A172 (cell line): Measurements from ENCODE around the gene GPS1. TPM values are rescaled to one million over a fixed set of nuclear protein-coding genes. Genes with fewer than 3 reads are reported as not detected.

ENCODE experiments used
- DNase-seq: peaks from one replicate; pipeline ENCODE4 v3.0.0-alpha.2; 2015; ENCODE audit warnings: low spot score
- total RNA-seq: library from RNA; depleted of rRNA; stranded (reverse); fragments of >200 nt; shearing (Covaris generic); gene quantifications from 2 replicates; pipeline ENCODE4 v1.2.3, GENCODE V29; 2014; rRNA removed

The GPS1 gene
- 185 and 187 TPM in 2 replicates for total RNA-seq

DNA sequence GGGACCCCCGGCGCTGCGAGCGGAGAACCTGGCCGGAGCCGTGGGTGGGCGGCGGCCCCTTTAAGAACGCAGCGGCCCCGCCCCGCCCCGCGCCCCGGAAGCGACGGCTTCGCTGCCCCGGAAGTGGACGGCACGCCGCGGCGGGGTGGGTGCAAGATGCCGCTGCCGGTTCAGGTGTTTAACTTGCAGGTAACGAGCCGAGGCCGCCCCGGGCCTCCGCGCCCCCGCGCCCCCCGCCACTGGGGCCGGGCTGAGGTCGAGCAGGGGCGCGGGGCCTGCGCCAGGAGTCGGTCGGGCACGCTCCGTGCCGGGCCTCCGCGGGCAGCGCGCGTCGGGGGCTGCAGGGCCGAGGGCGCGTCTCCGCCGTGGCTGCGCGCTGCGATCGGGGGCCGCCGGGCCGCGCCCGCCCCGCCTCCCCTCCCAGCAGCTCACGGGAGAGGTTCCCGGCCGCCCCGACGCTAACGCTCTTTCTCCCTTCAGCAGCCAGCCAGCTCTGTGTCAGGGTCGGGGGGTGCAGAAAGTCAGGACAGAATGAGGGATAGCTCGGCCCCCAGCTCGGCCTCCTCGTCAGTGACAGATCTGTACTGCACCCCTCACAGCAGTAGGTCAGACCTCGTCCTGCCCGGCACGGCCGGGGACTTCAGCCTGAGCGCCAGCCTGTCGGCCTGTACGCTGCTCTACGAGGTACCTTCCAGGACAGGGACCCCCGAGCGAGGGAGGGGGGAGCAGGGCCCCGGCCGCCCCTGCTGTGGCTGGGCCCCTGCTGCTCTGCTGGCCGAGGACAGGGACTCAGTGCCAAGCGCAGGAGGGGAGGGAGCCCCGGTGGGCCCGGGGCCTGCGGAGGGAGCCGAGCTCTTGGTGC is at the start of gene GPS1, which contains the start of gene RFNG:
Gene GPS1 (plus strand): TSS at position 123 of the 862 bp plus-strand sequence. CDS start 34 bp downstream, at position 157.
Gene RFNG (minus strand): TSS at position 36 of the 862 bp plus-strand sequence. CDS start 45 bp downstream, outside the sequence.
- DNase-seq = peak; percentile 26

DNA sequence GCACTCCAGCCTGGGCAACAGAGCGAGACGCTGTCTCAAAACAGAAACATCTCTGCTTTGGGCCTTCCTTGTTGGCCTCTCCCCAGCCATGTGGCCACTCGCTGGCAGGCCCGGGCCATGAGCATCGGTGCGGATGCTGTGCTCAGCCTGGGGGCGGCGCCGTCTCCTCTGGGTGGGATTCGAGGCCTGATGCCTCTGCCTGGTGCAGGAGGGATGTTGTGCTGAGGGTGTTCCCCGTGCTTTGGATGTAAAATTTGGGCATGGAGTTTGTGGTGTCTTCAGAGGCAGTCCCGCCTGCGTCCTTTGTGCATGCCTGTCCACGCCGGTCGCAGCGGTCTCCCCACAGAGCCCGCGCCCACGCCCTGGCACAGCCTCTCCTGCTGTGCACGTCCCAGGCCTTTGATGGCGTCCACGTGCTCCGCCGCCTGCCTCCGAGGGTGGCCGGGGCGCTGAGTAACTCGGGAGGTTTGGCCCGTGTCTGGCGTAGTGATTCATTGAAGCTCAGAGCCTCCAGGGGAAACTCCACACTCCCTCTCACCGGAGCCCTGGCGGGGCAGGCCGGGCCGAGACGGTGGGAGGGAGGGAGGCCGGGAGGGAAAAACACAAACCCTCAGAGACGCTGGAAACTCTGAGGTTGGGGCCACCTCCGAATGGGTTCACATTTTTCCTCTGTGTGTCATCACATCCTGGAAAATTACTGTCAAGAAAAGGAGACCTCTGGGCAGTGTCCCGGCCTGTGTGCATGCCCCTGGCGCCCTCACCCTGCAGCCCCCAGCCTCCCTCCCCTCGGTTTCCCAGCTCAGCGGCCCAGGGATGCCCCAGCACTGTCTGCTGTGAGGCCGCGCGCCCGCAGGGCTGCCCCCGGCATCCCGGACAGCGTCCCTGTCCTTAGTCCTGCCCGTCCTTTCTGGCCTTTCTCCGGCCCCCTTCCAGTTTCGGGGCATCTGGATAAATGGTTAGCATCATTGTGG is 48.0 kb upstream of the GPS1 start:
- peak; percentile 94 for DNase-seq

DNA sequence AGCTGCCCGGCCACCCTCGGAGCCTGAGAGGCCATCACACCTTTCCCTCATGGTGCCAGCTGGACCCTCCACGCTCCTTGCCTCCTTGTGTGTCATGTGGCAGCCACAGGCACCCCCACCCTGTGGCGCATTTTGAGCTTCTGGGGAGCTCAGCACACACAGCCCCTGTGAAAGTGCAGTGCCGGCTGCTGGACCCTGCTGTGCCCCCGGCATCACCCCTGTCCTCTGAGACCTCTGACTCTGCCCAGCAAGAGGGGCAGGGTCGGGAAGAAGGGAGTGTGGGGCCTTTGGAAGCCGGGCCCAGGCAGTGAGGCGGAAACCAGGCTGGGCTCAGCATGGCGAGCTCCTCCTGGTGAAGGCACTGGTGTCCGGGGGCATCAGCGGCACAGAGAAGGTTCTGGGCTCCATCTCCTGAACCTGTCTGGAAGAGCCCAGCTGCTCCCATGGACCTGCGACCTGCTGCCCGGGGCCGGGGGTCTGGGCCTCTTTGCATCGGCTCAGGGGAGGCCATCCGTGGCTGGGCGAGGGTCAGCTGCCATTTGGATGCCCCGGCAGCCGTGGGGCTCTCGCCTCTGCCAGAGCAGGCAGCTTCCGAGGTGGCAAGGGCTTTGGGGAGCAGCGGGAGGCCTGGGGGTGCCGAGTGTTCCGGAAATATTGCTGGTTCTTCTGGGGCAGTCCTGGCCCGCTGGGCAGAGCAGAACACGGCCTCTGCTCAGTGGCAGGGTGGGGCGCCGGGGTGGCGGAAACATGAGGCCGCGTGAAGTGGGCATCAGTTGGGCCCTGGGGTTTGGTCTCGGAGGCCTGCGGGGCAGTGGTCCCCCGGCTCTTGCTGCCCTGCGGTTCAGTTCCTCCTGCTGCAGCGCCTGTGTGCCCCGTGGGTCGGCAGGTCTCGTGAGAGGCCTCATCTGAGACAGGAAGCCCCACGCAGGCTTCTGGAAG is 46.9 kb upstream of the GPS1 start:
- no peak for DNase-seq

DNA sequence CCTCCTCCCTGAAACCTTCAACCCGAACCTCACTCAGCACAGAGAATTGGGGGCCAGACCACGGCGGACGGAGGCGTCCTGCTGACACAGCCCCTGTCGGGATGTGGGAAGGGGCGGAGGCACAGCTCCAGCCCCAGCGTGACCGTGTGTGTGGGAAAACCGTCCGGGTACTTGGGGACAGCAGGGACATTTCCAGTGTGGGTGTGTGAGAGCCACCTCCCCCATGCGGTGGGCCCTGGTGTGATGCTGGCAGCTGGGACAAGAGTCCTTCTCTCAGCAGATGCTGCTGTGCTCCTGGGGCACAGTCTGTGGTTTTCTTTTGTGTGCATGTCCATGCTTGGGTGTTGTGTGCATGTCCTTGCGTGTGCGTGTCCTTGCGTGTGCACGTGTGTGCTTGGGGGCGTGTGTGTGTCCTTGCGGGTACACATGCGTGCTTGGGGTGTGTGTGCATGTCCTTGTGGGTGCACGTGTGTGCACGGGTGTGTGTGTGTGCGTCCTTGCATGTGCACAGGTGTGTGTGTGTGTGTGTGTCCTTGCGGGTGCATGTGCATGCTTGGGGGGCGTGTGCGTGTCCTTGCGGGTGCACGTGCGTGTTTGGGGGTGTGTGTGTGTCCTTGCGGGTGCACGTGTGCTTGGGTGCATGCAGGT is 45.9 kb upstream of the GPS1 start:
- no peak for DNase-seq

DNA sequence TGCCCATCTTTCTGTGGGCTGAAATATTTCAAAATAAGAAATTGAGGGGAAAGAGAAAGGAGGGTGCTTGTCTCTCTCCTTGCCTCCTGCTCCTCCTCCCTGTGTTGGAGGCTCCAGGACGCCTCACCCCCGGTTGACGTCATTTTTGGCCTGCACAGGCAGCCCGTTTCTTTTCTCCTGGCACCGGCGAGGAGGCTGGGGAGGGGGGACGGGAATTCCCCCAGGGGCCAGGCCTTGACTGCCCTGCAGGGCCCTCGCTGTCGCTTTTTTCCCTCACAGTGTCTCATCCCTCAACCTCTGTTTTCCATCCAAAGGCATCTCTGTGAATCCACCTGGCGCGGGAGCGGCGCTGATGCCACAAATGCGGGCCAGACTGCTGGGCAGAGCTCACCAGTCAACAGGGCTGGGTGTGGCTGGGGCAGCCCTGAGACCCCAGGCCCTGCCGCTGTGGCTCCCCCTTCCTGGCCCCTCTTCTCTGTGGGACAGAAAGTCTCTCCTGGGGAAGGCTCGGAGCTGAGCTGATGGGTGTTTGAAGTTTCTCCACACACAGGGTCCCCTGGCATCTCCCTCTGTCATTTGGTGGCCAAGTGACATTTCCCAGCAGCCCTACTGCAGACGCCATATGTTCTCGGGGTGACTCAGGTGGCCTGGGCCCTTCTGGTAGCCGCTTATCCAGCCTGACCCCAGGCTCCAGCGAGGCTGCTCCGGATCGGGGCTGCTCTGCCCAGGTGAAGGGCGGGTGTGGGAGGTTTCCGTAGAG is 45.0 kb upstream of the GPS1 start:
- DNase-seq = peak; percentile 67

DNA sequence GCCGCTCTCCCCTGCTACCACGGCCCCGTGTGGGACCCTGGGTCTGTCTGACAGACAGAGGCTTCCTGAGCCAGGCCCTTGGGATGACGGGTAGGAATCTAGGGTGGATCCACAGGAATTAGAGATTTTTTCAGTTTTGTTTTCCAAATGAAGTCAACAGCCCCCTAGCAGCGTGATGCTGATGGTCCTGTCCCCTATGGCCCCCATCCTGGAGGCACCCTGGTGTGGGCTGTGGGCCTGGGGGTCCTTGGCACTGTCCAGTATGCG is 44.5 kb upstream of the GPS1 start:
- DNase-seq = no peak

DNA sequence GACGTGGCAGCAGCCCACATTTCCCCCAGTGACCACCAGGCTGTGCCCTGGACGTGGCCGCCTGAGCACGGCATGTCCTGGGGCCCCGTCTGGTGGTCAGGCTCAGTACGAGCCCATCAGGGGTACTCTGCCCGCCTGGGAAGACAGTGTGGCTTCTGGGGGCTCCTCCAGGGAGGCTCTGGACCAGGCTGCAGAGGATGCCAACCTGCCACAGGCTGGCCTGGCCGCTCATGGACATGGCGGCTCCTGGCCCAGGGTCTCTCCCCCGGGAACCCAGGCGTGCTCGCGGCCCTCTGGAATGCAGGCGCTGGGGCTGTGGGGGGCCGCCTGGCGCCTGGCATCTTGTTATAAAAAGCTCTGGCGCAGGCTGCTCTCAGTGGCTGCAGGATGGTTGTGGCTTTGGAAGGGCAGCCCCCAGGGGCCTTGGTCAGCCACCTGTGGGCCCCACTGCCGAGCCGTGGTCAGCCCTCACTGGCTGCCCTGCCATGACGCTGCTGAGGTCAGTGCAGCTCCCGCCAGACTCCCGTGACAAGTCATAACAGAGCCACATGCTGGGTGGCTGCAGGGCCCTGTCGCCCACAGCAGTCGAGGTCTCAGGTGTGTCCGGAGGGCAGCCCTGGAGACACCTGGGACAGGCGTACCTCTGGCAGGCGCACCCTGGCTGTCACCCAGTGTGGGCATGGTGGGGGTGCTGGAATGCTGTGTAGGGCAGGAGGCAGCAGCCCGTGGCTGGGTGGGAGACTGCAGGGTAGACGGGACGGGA is 44.0 kb upstream of the GPS1 start:
- DNase-seq = peak; percentile 69

DNA sequence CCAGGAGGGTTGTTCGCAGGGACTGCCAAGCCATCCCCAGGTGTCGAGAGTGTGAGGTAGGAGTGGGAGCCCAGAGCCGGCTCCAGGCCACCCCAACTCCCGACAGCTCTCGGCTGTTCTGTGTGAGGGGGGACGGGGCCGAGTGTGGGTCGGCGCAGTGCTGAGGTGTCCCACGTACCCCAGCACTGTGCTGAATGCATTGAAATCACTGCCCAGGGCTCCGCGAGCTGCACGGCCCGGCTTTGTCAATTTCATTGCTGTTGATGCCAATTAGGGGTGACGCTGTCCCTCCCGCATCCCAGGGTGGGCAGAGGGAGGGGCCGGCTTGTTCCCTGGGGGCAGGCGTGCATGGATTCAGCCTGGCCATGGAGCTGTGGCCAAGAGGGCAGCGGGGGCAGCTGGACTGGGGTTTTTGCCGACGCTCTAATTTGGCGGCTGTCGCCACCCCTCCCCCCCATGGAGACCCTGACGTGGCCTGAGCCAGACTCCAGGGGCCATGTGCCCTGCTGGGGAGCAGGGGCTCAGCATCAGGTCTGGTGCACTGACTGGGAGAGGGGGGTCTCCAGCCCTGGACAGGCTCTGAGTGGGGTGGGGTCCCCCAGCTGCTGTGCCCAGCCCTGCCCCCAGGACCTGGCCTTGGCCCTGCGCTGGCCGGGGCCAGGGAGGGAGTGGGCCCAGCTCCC is 43.3 kb upstream of the GPS1 start:
- no peak for DNase-seq

DNA sequence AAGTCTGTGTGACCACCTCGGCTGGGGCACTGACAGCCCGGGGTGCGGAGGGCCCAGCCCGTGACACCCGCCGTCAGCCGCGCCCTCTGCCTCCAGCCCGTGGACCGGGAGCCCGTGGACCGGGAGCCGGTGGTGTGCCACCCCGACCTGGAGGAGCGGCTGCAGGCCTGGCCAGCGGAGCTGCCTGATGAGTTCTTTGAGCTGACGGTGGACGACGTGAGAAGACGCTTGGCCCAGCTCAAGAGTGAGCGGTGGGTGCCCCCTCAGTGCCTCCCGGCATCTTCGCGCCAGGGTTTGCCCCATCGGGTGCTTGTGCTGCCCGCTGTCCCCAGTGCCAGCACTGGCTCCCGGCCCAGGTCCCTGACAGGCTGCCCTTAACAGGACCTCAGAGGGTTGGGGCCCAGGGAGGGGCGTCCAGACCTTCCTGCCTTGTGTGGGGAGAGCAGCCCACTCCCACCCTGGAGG is 42.7 kb upstream of the GPS1 start:
- no peak for DNase-seq

DNA sequence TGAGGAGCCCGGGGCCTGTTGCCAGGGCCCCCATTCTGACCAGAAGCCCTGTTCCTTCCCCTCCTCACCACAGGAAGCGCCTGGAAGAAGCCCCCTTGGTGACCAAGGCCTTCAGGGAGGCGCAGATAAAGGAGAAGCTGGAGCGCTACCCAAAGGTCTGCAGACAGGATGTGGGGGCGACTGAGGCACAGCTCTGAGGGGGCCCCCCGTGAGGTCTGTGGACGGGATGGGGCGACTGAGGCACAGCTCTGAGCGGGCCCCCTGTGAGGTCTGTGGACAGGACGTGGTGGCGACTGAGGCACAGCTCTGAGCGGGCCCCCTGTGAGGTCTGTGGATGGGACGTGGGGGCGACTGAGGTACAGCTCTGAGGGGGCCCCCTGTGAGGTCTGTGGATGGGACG is 42.3 kb upstream of the GPS1 start:
- no peak for DNase-seq

DNA sequence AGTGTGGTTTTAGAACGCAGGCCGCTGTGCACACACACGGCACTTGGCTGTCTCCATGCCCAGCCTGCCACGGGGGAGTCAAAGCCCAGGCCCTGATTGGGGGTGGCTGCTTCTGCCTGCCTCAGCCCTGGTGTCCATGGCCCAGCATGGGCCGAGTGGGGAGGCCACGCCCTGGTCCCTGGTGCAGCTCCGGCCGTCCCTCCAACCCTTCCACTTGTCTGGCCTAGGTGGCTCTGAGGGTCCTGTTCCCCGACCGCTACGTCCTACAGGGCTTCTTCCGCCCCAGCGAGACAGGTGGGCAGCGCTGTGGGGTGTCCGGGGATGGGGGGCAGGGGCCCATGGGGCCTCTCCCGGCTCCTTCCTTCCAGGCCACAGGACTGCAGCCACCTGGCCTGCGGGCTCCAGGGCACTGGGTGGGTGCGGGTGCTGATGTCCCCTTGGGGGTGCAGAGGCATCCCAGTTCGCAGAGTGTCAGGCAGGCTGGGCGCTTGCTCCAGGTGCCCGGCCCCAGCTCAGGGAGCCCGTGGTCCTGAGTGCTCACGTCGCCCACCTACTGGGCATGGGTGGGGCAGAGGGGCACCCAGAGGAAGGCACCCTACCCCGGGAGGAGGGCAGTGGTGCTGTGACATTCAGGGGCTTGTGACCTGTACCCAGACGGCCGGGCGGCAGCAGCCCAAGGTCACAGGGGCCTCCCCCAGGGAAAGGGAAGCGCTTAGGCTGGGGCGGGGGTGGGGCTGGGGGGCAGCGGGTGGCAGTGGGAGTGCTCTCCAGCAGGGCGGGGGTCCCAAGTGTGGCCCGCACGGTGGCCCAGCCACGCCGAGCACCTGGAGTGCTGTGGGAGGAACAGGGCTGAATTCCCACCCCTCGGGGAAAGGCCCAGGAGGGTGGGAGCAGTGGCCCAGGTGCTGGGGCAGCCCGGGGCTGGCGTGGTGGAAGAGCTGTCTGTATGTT is 40.8 kb upstream of the GPS1 start:
- no peak for DNase-seq

DNA sequence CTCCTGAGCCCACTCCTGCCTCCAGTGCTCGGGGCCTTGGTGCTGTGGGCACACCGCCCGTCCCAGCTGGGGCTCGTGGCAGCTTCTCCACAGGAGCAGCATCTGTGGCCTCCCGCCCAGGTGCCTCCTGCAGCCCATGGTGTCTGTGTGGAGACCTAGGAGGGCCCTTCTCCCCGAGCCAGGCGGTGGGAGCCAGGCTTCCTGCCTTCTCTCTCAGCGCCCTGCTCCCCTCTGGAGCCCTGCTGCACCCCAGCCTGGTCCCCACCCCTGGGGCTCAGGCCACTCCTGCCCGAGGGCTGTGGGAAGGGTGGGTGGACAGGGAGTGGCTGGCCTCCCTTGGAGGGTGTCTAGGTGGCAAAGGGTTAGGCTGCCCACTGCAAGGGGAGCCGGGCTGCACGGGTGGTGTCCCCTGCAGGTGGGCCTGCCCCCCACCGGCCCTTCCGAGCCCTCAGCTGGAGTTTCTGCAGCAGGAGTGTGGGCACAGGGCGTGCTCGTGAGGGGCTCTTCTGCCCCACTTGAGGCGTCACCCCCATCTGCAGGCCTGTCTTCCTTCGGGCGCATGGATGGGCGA is 40.0 kb upstream of the GPS1 start:
- no peak for DNase-seq

DNA sequence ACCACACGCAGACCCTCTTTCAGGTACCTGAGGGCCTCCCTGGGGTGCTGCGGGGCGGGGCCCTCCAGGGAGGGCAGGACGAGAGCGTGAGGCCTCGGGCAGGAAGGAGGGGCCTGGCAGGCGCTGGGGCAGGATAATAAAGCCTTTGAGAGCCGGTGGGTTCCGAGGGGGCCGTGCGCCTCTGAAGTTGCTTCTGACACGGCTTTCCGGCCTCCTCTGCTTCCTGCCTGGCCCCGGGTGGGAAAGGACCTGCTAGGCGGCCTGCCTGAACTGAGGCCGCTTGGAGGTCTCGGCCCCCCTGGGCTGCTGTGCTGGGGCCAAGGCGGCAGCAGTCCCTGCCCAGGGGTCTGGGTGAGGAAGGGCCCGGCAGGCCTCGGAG is 39.4 kb upstream of the GPS1 start:
- DNase-seq = no peak

DNA sequence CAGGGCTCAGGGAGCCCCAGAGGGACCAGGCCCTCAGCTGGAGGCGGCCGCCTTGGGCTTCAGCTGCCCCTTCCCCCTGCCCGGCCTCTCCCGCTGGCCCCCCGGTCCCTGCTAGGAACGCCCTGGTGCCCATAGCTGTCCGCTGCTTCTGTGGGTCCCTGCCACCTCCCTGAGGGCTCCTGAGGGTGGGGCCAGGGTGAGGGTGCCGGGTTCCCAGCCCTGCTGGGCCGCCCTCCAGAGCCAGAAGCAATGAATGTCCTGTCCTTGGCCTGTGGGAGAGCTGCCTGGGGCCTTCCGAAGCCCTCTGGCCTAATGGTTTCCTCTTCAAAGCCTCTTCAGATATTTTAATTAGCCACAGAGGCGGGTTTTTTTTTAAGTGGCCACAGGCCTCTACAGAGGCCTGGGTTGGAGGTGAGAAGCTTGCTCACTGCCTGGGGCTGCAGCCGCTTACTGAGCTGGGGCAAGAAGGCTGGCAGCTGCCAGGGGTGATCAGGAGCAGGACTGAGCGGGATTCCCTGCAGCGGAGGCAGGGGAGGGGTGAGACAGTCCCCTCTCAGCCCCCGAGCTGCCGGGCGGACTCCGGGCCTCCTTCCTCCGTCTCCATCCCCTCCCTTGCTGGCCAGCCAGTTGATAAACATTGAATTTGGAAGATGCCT is 38.9 kb upstream of the GPS1 start:
- no peak for DNase-seq

DNA sequence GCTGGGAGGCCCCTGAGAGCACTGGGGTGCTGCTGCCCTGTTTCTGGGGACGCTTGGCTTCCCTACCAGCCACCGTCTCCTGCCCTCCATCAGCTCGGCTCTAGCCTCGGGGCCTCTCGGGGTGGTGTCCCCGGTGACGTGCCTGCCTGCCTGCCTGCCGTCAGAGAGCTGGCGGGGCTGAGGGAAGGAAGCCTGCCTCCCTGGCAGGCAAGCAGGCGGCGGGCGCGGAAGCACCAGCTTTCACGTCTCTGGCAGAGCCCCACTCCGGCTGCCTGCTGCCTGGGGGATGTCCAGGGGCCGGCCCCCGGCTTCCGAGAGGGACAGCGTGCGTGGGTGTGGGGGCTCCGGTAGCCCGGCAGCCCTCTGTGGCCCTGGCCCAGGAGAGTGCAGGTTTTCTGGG is 38.4 kb upstream of the GPS1 start:
- no peak for DNase-seq

DNA sequence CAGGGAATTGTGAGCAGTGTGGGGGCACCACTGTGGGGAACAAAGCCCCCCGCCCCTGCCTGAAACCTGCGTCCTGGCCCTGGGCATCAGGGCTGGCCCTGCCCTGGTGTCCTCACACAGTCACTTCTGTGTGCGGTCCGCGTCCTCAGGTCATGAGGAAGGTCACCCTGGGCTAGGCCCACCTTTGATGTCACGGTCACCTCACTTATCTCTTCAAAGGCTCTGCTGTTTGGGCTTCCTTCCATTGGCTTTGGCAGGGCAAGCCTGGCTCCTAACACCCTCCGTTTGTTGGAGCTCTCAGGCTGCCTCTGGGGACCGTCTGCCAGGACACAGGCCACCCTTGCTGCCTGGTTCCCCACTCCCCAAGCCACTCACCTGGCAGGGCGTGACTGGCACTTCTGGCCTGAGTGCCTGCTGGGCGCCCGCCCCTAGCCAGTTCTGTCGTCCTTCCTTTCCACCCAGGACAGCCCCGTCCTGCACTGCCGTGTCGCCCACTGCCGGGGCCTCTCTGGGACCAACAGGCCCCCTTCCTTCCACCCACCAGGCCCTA is 37.9 kb upstream of the GPS1 start:
- DNase-seq = no peak
